DOHH2 (cell line): ENCODE measurements around the gene CMKLR1.

Source experiments
- H3F3A ChIP-seq: fragments of 200-600 bp; sonication (generic), shearing (Covaris generic); 2 replicates; pipeline ENCODE4 v1.6.0; 2016; ENCODE audit warnings: antibody characterized with exemption, mild to moderate bottlenecking; ENCODE audit not compliant: control insufficient read depth, insufficient read depth
- H3K27ac ChIP-seq: fragments of 200-600 bp; sonication (generic); 2 replicates; pipeline ENCODE4 v1.5.1; 2014; ENCODE audit warnings: low read depth, mild to moderate bottlenecking, low read length, moderate library complexity
- H3K27me3 ChIP-seq: fragments of 200-600 bp; sonication (generic); 2 replicates; pipeline ENCODE4 v1.6.1; 2014; ENCODE audit warnings: mild to moderate bottlenecking, low read length, mixed read lengths; ENCODE audit not compliant: control insufficient read depth
- H3K36me3 ChIP-seq: fragments of 200-600 bp; sonication (generic); 2 replicates; pipeline ENCODE4 v1.6.1; 2014; ENCODE audit warnings: mild to moderate bottlenecking, low read length, moderate library complexity, mixed read lengths; ENCODE audit not compliant: control insufficient read depth
- H3K4me1 ChIP-seq: fragments of 200-600 bp; sonication (generic); 2 replicates; pipeline ENCODE4 v1.6.1; 2014; ENCODE audit warnings: mild to moderate bottlenecking, low read length, mixed read lengths; ENCODE audit not compliant: control insufficient read depth
- H3K4me2 ChIP-seq: fragments of 200-600 bp; sonication (generic); 2 replicates; pipeline ENCODE4 v1.6.0; 2014; ENCODE audit warnings: mild to moderate bottlenecking, low read length, moderate library complexity
- H3K4me3 ChIP-seq: fragments of 200-600 bp; sonication (generic); 2 replicates; pipeline ENCODE4 v1.5.1; 2014; ENCODE audit warnings: mild to moderate bottlenecking, low read length, mixed read lengths
- H3K79me2 ChIP-seq: fragments of 200-600 bp; sonication (generic); 2 replicates; pipeline ENCODE4 v1.6.1; 2014; ENCODE audit warnings: mild to moderate bottlenecking, low read length, mixed read lengths; ENCODE audit not compliant: control insufficient read depth
- H3K9me2 ChIP-seq: fragments of 200-600 bp; sonication (generic); replicated peaks from 2 replicates; pipeline ENCODE4 v1.6.1; 2014; ENCODE audit warnings: mild to moderate bottlenecking, low read length, mixed read lengths; ENCODE audit not compliant: control insufficient read depth
- H3K9me3 ChIP-seq: fragments of 200-600 bp; sonication (generic); 2 replicates; pipeline ENCODE4 v1.6.1; 2014; ENCODE audit warnings: antibody characterized with exemption, low read length, mixed read lengths; ENCODE audit not compliant: control insufficient read depth, insufficient read depth
- H4K20me1 ChIP-seq: fragments of 200-600 bp; sonication (generic); 2 replicates; pipeline ENCODE4 v1.6.0; 2014; ENCODE audit warnings: low read depth, mild to moderate bottlenecking, antibody characterized with exemption, low read length, moderate library complexity; ENCODE audit not compliant: control insufficient read depth, insufficient read depth
- EZH2phosphoT487 ChIP-seq: fragments of 200-600 bp; sonication (generic); IDR thresholded peaks from 2 replicates; pipeline ENCODE4 v1.6.1; 2017; ENCODE audit warnings: borderline replicate concordance, mild to moderate bottlenecking, antibody characterized with exemption, low read length, moderate library complexity, mixed read lengths
- TF ChIP-seq, protein P1 (sequence below): fragments of 200-600 bp; sonication (generic); IDR thresholded peaks from one replicate; pipeline ENCODE4 v1.5.1; 2014; ENCODE audit warnings: antibody characterized with exemption, mild to moderate bottlenecking, low read depth, low read length; ENCODE audit not compliant: poor library complexity, severe bottlenecking

The CMKLR1 gene

DNA sequence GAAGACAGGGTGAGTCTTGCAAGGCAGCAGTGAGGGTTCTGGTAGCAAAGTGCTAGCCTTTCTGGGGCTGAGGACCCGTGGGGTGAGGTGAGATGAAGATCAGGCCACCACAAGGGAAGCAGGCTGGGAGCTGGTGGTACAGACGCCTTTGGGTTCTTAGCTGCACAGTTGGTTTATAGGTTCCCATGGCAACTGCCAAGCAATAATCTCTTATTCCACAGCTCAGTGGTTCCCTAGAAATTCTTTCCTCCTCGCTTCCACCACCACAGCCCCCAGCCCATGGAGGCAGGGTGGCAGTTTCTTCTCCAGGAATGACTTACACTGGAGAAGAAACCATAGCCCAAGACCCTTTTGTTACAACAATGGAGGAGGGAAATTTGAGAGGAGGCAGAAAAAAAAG lies 82.1 kb downstream of the CMKLR1 start:
- H3F3A ChIP-seq = no peaks in the 10 kb centered on the region
- no peak for TF ChIP-seq EZH2phosphoT487
- TF ChIP-seq, protein P1, sequence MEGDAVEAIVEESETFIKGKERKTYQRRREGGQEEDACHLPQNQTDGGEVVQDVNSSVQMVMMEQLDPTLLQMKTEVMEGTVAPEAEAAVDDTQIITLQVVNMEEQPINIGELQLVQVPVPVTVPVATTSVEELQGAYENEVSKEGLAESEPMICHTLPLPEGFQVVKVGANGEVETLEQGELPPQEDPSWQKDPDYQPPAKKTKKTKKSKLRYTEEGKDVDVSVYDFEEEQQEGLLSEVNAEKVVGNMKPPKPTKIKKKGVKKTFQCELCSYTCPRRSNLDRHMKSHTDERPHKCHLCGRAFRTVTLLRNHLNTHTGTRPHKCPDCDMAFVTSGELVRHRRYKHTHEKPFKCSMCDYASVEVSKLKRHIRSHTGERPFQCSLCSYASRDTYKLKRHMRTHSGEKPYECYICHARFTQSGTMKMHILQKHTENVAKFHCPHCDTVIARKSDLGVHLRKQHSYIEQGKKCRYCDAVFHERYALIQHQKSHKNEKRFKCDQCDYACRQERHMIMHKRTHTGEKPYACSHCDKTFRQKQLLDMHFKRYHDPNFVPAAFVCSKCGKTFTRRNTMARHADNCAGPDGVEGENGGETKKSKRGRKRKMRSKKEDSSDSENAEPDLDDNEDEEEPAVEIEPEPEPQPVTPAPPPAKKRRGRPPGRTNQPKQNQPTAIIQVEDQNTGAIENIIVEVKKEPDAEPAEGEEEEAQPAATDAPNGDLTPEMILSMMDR = no peak
- no peak overlapping the region for H3K4me2 ChIP-seq
- no peak overlapping the region for H3K27ac ChIP-seq
- H3K4me3 ChIP-seq = no peak overlapping the region
- no peaks in the 10 kb centered on the region for H3K36me3 ChIP-seq
- peaks cover 5% of the 10 kb centered on the region for H3K9me3 ChIP-seq
- H3K27me3 ChIP-seq = no peaks in the 10 kb centered on the region
- no peaks in the 10 kb centered on the region for H3K9me2 ChIP-seq
- no peaks in the 10 kb centered on the region for H3K79me2 ChIP-seq
- peaks cover 8% of the 10 kb centered on the region for H3K4me1 ChIP-seq
- H4K20me1 ChIP-seq = no peaks in the 10 kb centered on the region

DNA sequence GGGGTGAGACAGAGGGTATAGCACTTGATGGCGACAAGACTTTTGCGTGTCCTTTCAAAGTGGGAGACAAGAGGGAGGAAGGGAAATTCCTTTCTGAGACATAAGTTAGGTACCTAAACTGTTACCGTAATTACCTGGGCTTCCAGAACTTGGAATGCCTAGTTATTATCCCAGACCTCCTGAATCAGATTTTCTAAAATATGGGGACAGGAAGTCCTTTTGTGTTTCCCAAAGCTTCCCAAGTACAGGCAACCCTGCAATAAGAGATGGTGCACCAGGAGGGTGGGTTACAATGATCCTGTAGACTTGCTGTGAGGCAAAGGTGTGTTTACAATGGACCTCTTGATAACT lies 83.9 kb downstream of the CMKLR1 start:
- Histone ChIP-seq H3K9me2 (no peaks in the 10 kb centered on the region), H3K79me2 (no peaks in the 10 kb centered on the region), H3K4me2 (no peak overlapping the region), H3K36me3 (no peaks in the 10 kb centered on the region), H3K4me3 (no peak overlapping the region), H3K4me1 (peaks cover 8% of the 10 kb centered on the region), H4K20me1 (no peaks in the 10 kb centered on the region), H3K27me3 (no peaks in the 10 kb centered on the region), H3F3A (no peaks in the 10 kb centered on the region), H3K27ac (no peak overlapping the region), H3K9me3 (0 out of 2 replicates have a peak, but pooled peaks cover 5% of the 10 kb centered on the region)
- TF ChIP-seq, protein P1 = no peak
- no peak for TF ChIP-seq EZH2phosphoT487

DNA sequence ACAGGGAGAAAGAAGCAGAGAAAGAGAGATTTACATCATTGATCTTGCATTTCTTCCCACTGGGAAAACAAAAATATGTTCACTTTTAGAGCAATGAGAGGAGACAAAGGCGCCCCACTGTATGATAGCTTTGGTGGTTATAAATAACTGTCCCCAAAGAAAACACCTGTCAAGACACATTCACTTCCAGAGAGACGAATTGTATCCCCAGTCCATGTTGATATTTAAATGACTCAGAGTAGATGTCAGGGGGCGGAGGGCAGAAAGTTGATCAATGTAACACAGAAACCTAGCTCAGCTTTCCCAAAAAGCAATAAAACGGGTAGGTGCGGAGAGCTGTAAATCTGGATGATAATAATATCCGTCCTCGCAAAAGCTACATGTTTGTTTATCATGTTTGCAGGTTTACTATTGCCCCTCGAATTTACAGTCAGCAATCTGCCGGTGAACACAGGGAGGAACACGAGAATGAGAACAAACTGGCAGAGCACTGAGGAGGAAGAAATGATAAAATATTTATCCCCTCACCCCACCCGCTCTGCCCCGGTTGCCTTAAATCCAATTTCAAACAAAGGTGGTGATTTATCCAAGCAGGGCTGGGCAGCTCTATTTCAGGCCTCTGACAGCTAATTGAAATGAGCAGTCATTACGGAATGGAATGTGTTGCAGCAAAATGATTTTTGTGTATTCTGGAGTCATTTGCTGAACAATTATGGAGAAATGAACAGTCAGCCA lies 84.4 kb downstream of the CMKLR1 start:
- no peaks in the 10 kb centered on the region for H4K20me1 ChIP-seq
- no peaks in the 10 kb centered on the region for H3F3A ChIP-seq
- H3K79me2 ChIP-seq = no peaks in the 10 kb centered on the region
- H3K4me1 ChIP-seq = peaks cover 8% of the 10 kb centered on the region
- no peak overlapping the region for H3K4me3 ChIP-seq
- no peaks in the 10 kb centered on the region for H3K27me3 ChIP-seq
- no peaks in the 10 kb centered on the region for H3K9me2 ChIP-seq
- H3K27ac ChIP-seq = no peak overlapping the region
- H3K9me3 ChIP-seq = 0 out of 2 replicates have a peak, but pooled peaks cover 2% of the 10 kb centered on the region
- no peaks in the 10 kb centered on the region for H3K36me3 ChIP-seq
- H3K4me2 ChIP-seq = no peak overlapping the region
- TF ChIP-seq, protein P1 = no peak
- no peak for TF ChIP-seq EZH2phosphoT487
